Glutamatergic neuron (in vitro differentiated cells): ENCODE results near the gene PRKG1. TPM values are rescaled to one million over a fixed set of nuclear protein-coding genes. Genes with fewer than 3 reads are reported as not detected.

Experiments
- DNase-seq: peaks from one replicate; pipeline ENCODE4 v3.0.0; 2022
- H3K27ac Mint-ChIP-seq: one replicate; pipeline ENCODE4 v1.8.0; 2020; ENCODE audit warnings: mild to moderate bottlenecking, mixed read lengths, inconsistent platforms; ENCODE audit not compliant: unreplicated experiment
- H3K27me3 Mint-ChIP-seq: one replicate; pipeline ENCODE4 v1.8.0; 2020; ENCODE audit warnings: mild to moderate bottlenecking, moderate library complexity, mixed read lengths, inconsistent platforms; ENCODE audit not compliant: unreplicated experiment
- H3K36me3 Mint-ChIP-seq: one replicate; pipeline ENCODE4 v1.8.0; 2020; ENCODE audit warnings: mild to moderate bottlenecking, mixed read lengths, inconsistent platforms; ENCODE audit not compliant: unreplicated experiment
- H3K4me1 Mint-ChIP-seq: one replicate; pipeline ENCODE4 v1.8.0; 2020; ENCODE audit warnings: mild to moderate bottlenecking, low read depth, mixed read lengths, inconsistent platforms; ENCODE audit not compliant: unreplicated experiment
- H3K4me3 Mint-ChIP-seq: one replicate; pipeline ENCODE4 v1.8.0; 2020; ENCODE audit warnings: mild to moderate bottlenecking, mixed read lengths, inconsistent platforms; ENCODE audit not compliant: unreplicated experiment
- H3K9me3 Mint-ChIP-seq: one replicate; pipeline ENCODE4 v1.8.0; 2020; ENCODE audit warnings: mild to moderate bottlenecking, moderate library complexity, mixed read lengths, inconsistent platforms; ENCODE audit not compliant: unreplicated experiment
- CTCF ChIP-seq: fragments of 200-600 bp; sonication (generic); IDR thresholded peaks from one replicate; pipeline ENCODE4 v1.5.0; 2021; ENCODE audit not compliant: partially characterized antibody, unreplicated experiment
- total RNA-seq: library from RNA; stranded (reverse); fragmentation: NEBNext Ultra II Directional; extraction: Animal tissue kit (Norgen Biotek cat#: 25700); gene quantifications from one replicate; pipeline ENCODE4 v1.2.1, GENCODE V29; 2021; ENCODE audit not compliant: unreplicated experiment

PRKG1 gene
- total RNA-seq, 1 donor from 2014 or later, result 52.7 TPM

GRCh38 chr10:51312817-51313216 is 238.5 kb downstream of the PRKG1 start:
- H3K4me1 Mint-ChIP-seq, result no peaks in the 10 kb centered on the region
- no peak for DNase-seq
- peaks cover 4% of the 10 kb centered on the region for H3K9me3 Mint-ChIP-seq
- H3K27ac Mint-ChIP-seq, result no peak overlapping the region
- no peak for TF ChIP-seq CTCF
- no peak overlapping the region for H3K4me3 Mint-ChIP-seq
- no peaks in the 10 kb centered on the region for H3K36me3 Mint-ChIP-seq
- no peaks in the 10 kb centered on the region for H3K27me3 Mint-ChIP-seq

DNA sequence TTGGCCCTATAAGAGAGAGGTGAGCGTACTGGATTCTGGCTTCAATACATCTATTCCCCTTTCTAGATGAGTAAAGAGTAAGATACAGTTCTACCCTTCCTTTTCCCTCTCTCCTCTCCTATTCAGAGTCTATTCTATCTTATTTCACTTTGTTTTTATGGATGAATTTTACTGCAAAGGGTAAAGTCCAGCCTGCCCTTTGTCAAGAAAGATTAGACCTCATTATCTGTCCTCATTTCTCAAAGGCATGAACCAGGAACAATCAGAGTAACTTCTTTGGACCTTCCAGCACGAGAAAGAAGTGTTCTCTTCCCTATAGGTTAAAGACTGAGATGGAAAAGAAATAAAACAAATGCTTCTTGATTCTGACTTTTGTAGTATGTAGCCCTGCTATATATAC is 239.0 kb downstream of the PRKG1 start:
- TF ChIP-seq CTCF, result no peak
- no peak overlapping the region for H3K27ac Mint-ChIP-seq

DNA sequence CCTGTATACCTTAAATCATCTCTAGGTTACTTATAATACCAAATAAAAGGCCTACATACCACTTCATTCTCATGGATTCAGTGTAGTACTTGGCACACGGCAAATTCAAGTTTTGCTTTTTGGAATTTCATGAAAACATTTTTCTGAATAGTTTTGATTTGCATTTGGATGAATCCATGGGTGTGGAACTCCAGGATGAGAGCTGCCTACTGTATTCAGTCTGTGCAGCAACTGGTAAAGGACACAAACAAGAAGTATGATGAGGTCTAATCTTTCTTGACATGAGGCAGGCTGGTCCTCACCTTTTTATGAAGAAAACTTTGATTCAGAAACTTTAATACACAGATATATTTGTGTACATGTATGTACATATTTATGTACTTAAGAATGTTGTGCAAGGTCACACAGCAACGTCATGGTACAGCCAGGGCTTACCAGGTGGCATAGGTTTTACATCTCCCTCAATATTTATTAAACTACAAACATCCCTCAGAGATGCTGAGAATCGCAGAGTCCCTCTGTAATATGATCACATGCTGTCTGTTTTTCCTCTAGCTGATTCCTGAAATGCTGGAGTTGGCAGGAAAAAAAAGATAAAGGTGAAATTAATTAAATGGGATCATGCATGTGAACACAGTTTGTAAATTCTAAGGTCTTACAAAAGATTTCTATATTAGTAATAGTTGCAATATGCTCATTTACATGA is 239.6 kb downstream of the PRKG1 start:
- no peak overlapping the region for H3K27ac Mint-ChIP-seq
- no peak for DNase-seq
- H3K4me3 Mint-ChIP-seq, result no peak overlapping the region
- no peaks in the 10 kb centered on the region for H3K36me3 Mint-ChIP-seq
- no peaks in the 10 kb centered on the region for H3K27me3 Mint-ChIP-seq
- no peaks in the 10 kb centered on the region for H3K4me1 Mint-ChIP-seq
- H3K9me3 Mint-ChIP-seq, result peaks cover 4% of the 10 kb centered on the region
- no peak for TF ChIP-seq CTCF

More for the DNA sequence above, 239.0 kb downstream of the PRKG1 start:
- Mint-ChIP-seq H3K4me3 (no peak overlapping the region), H3K9me3 (peaks cover 4% of the 10 kb centered on the region), H3K4me1 (no peaks in the 10 kb centered on the region), H3K36me3 (no peaks in the 10 kb centered on the region), H3K27me3 (no peaks in the 10 kb centered on the region)
- DNase-seq, result no peak

DNA sequence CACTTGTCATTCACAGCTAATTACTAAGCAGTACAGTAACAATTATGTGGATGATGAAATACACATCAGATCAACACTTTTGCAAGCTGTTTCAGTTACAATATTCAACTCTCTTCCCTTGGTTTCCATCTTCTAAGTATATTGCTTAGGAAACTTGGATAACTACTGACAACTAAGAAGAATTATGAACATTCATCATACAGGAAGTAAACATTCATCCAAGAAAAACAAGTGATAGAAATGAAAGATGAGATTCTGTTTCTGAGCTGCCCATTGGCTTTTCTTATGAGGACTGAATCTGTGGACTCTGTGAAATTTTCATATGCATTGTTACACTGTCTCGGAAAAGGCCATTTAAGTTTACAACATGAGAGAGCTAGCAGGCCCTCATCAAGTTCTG is 240.2 kb downstream of the PRKG1 start:
- H3K4me3 Mint-ChIP-seq, result no peak overlapping the region
- H3K4me1 Mint-ChIP-seq, result no peaks in the 10 kb centered on the region
- no peaks in the 10 kb centered on the region for H3K27me3 Mint-ChIP-seq
- no peak overlapping the region for H3K27ac Mint-ChIP-seq
- DNase-seq, result no peak
- peaks cover 4% of the 10 kb centered on the region for H3K9me3 Mint-ChIP-seq
- no peak for TF ChIP-seq CTCF
- H3K36me3 Mint-ChIP-seq, result no peaks in the 10 kb centered on the region

DNA sequence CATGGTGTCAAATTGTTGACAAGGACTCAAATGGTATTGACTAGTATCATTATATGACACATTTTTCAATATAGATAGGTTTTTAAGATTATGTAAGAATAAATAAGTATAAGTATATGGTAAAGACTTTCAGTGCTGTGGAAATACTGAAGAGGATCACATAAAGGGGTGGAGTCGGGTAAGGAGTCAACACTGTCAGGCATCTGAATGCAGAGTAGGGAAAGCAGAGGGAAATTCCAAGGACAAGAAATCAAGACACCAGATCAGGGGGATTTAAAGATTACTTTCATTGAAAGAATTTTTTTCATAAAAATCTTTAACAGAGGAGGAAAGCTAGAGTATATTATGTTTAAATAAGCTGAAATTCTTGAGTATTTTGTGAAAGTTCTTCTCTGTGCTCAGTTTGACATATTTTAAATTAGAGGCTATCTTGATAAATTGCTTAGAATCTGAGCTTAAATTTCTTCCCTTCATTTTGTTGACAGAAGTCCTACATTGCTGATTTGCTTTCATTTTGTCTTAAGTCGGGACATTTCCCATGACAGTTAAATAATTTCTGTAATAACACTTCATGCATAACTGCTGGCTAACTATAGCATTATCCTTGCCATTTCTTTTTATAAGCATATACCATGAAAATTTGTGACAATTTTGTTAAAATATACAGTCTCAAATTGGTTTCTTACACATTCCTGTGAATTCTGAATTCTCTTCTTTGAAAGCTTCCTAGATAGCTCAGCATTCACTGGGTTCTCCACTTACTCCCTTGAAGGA is 244.3 kb downstream of the PRKG1 start:
- no peaks in the 10 kb centered on the region for H3K36me3 Mint-ChIP-seq
- no peak overlapping the region for H3K27ac Mint-ChIP-seq
- H3K4me3 Mint-ChIP-seq, result no peak overlapping the region
- no peak for DNase-seq
- TF ChIP-seq CTCF, result no peak
- no peaks in the 10 kb centered on the region for H3K9me3 Mint-ChIP-seq
- H3K4me1 Mint-ChIP-seq, result no peaks in the 10 kb centered on the region
- no peaks in the 10 kb centered on the region for H3K27me3 Mint-ChIP-seq
